ENCODE data around the gene COL4A4.

Gene COL4A4

GRCh38 chr2:226994775-226995174 lies 169.2 kb downstream of the COL4A4 start:
- H3K36me3 ChIP-seq (ENCODE audit: control insufficient read depth in 2 of 2, insufficient read depth in 1 of 2, low read length in 2 of 2), result peaks cover 0 to 20% of the 10 kb centered on the region in 2 experiments; a peak in 1 of 3 replicates
- ChIA-PET POLR2A (no interaction called here), CTCF (no interaction called here)
- no peak overlapping the region for H3K4me3 ChIP-seq (ENCODE audit: low read depth, low read length)
- no peaks in the 10 kb centered on the region for H3K9me3 ChIP-seq (ENCODE audit: control insufficient read depth, insufficient read depth, low read depth, low read length)
- TF ChIP-seq ZNF426 (tag by site-specific recombination; IDR thresholded peaks at IDR 0.05) (no peak), MYNN (tag by site-specific recombination; IDR thresholded peaks at IDR 0.05; ENCODE audit: borderline replicate concordance) (no peak), SP7 (tag by site-specific recombination; IDR thresholded peaks at IDR 0.05) (no peak), GLI2 (tag by site-specific recombination; IDR thresholded peaks at IDR 0.05; ENCODE audit: borderline replicate concordance, low read depth) (no peak), ELK4 (IDR thresholded peaks at IDR 0.05; ENCODE audit: borderline replicate concordance, low read depth, low read length) (no peak), ZNF140 (tag by site-specific recombination; IDR thresholded peaks at IDR 0.05) (no peak), ZNF473 (tag by site-specific recombination; IDR thresholded peaks at IDR 0.05) (no peak), ZNF785 (tag by site-specific recombination; IDR thresholded peaks at IDR 0.05) (no peak), KLF10 (tag by site-specific recombination; IDR thresholded peaks at IDR 0.05) (no peak), PRDM1 (tag by site-specific recombination; IDR thresholded peaks at IDR 0.05) (no peak)
- no peaks in the 10 kb centered on the region for H3K4me1 ChIP-seq (ENCODE audit: control insufficient read depth, insufficient read depth, low read length)
- H3K27ac ChIP-seq (ENCODE audit: extremely low read depth, low read depth, low read length), result no peak overlapping the region

GRCh38 chr2:226993171-226993570 lies 170.8 kb downstream of the COL4A4 start:
- no peak overlapping the region for H3K4me3 ChIP-seq (ENCODE audit: low read depth, low read length)
- H3K27ac ChIP-seq (ENCODE audit: extremely low read depth, low read depth, low read length), result no peak overlapping the region
- no peak for TF ChIP-seq ZNF148 (tag by site-specific recombination; IDR thresholded peaks at IDR 0.05; ENCODE audit: borderline replicate concordance)
- no peak for TF ChIP-seq ZNF366 (tag by site-specific recombination; conservative IDR thresholded peaks at IDR 0.05)
- TF ChIP-seq GLIS2 (tag by site-specific recombination; IDR thresholded peaks at IDR 0.05), result no peak
- no peak for TF ChIP-seq ZNF639 (tag by site-specific recombination; IDR thresholded peaks at IDR 0.05)
- TF ChIP-seq, protein P1, sequence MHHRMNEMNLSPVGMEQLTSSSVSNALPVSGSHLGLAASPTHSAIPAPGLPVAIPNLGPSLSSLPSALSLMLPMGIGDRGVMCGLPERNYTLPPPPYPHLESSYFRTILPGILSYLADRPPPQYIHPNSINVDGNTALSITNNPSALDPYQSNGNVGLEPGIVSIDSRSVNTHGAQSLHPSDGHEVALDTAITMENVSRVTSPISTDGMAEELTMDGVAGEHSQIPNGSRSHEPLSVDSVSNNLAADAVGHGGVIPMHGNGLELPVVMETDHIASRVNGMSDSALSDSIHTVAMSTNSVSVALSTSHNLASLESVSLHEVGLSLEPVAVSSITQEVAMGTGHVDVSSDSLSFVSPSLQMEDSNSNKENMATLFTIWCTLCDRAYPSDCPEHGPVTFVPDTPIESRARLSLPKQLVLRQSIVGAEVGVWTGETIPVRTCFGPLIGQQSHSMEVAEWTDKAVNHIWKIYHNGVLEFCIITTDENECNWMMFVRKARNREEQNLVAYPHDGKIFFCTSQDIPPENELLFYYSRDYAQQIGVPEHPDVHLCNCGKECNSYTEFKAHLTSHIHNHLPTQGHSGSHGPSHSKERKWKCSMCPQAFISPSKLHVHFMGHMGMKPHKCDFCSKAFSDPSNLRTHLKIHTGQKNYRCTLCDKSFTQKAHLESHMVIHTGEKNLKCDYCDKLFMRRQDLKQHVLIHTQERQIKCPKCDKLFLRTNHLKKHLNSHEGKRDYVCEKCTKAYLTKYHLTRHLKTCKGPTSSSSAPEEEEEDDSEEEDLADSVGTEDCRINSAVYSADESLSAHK (tag by site-specific recombination; IDR thresholded peaks at IDR 0.05), result no peak
- TF ChIP-seq ZNF514 (tag by site-specific recombination; IDR thresholded peaks at IDR 0.05), result no peak
- TF ChIP-seq ZFP3 (tag by site-specific recombination; IDR thresholded peaks at IDR 0.05; ENCODE audit: low read depth), result no peak
- ChIA-PET CTCF (no interaction called here), POLR2A (no interaction called here)
- peaks cover 0 to 17% of the 10 kb centered on the region in 2 experiments; a peak in 1 of 3 replicates for H3K36me3 ChIP-seq (ENCODE audit: control insufficient read depth in 2 of 2, insufficient read depth in 1 of 2, low read length in 2 of 2)
- no peaks in the 10 kb centered on the region for H3K9me3 ChIP-seq (ENCODE audit: control insufficient read depth, insufficient read depth, low read depth, low read length)
- H3K4me1 ChIP-seq (ENCODE audit: control insufficient read depth, insufficient read depth, low read length), result no peaks in the 10 kb centered on the region

All from HEK293 (cell line).